Right lobe of liver (tissue), 6 donors: ENCODE results near the gene SCNN1A. TPM values are rescaled to one million over a fixed set of nuclear protein-coding genes. Genes with fewer than 3 reads are reported as not detected.

Experiments used
- ATAC-seq, 4 donors: fragments of 200-7000 bp; cut with Tn5 transposase; one replicate each; pipeline ENCODE4 v1.9.1; 2020; ENCODE audit warnings: mild to moderate bottlenecking in 4 of 4, moderate library complexity in 4 of 4
- DNase-seq, 3 donors: peaks; one replicate each; pipeline ENCODE4 v3.0.0-alpha.2; 2020
- H3K27ac ChIP-seq, 3 donors: fragments of 200-600 bp; one replicate each; pipeline ENCODE4 v1.8.0; 2022
- H3K27me3 ChIP-seq, 2 donors: fragments of 200-600 bp; one replicate each; pipeline ENCODE4 v1.8.0; 2022
- H3K36me3 ChIP-seq, 4 donors: fragments of 200-600 bp; sonication (generic) in 1 of 4; one replicate each; pipeline versions ENCODE4 v1.5.1 to v1.8.0; 2017 to 2022; ENCODE audit warnings: control low read depth in 1 of 4
- H3K4me1 ChIP-seq, 4 donors: fragments of 200-600 bp; sonication (generic) in 1 of 4; one replicate each; pipeline versions ENCODE4 v1.5.1 to v1.8.0; 2017 to 2022; ENCODE audit warnings: control low read depth in 1 of 4
- H3K4me3 ChIP-seq, 3 donors: fragments of 200-600 bp; one replicate each; pipeline ENCODE4 v1.8.0; 2022
- H3K9me3 ChIP-seq, 4 donors: fragments of 200-600 bp; sonication (generic) in 1 of 4; one replicate each; pipeline versions ENCODE4 v1.5.1 to v1.8.0; 2017 to 2022; ENCODE audit warnings: control low read depth in 1 of 4
- CTCF ChIP-seq, 4 donors: fragments of 200-600 bp in 3 of 4; fragments of 450-650 bp in 1 of 4; IDR thresholded peaks; one replicate each; pipeline versions ENCODE4 v1.5.1 to v1.8.0; 2016 to 2022; ENCODE audit warnings: antibody characterized with exemption in 4 of 4, mild to moderate bottlenecking in 2 of 4
- POLR2A ChIP-seq: fragments of 450-650 bp; IDR thresholded peaks from one replicate; pipeline ENCODE4 v1.6.1; 2017; ENCODE audit warnings: antibody characterized with exemption, mild to moderate bottlenecking
- WGBS: methylation state at CpG from one replicate; pipeline ENCODE4 v1.1.6; 2018; ENCODE audit warnings: low coverage, low lambda C conversion rate; ENCODE audit not compliant: insufficient coverage; ENCODE audit errors: missing lambda C conversion rate; 5-methylcytosine and 5-hydroxymethylcytosine counted together
- intact Hi-C, 2 donors: fragments of 100-400 bp; cut with DNase I; formaldehyde crosslinking; loops; one replicate each; pipeline versions ENCODE4 v1.11.2 to v1.14.1; 2022
- total RNA-seq, 6 experiments: library from RNA; depleted of rRNA in 2 of 6; stranded (reverse); fragments of >200 nt in 2 of 6; fragmentation: NEBNext Ultra II Directional in 3 of 6; extraction: Animal tissue kit (Norgen Biotek cat#: 25700) in 3 of 6; gene quantifications; one replicate each; pipeline versions ENCODE4 v1.1.0 to v1.2.4, GENCODE V29; 2016 to 2023
- donor health status: DM: no; HTN: yes; CAD: no.
- donor health status: DM: no; HTN: no; CAD: no.
- donor health status: DM: no; HTN: no; CAD: no.
- donor health status: DM: no; HTN: yes; CAD: no.
- donor health status: DM: no; HTN: yes; CAD: no.

Gene SCNN1A
- total RNA-seq, 6 experiments from 2014 or later, result 2.1 to 9.5 (median 6.0) TPM

GRCh38 chr12:6323995-6324711 lies 51.2 kb downstream of the SCNN1A start:
- Histone ChIP-seq H3K9me3 (no peaks in the 10 kb centered on the region), H3K4me3 (no peak overlapping the region), H3K27ac (peak overlapping the region; percentile 29 to 64 (median 54)), H3K4me1 (peaks cover 3 to 43% (median 20%) of the 10 kb centered on the region in 4 donors), H3K27me3 (no peaks in the 10 kb centered on the region), H3K36me3 (peaks cover 0 to 21% (median 12%) of the 10 kb centered on the region in 4 donors)
- no peak for TF ChIP-seq CTCF (IDR thresholded peaks at IDR 0.05)
- TF ChIP-seq POLR2A, result no peak
- intact Hi-C loops, result loop anchor here in 1 of 2 donors (10.0 kb wide), 1 partner anchor 131 kb away; the partner anchor contains the start of gene TAPBPL
- ATAC-seq (no peak), DNase-seq (no peak)
- WGBS, result 26% methylated on average over 15 of the region's 19 CpGs

GRCh38 chr12:6323340-6323994 lies 51.9 kb downstream of the SCNN1A start:
- intact Hi-C loops, result loop anchor here in 1 of 2 donors (10.0 kb wide), 1 partner anchor 131 kb away; the partner anchor contains the start of gene TAPBPL
- TF ChIP-seq CTCF (IDR thresholded peaks at IDR 0.05) (peak; percentile 48 to 52 (median 51)), POLR2A (no peak)

GRCh38 chr12:6322969-6323339 lies 52.4 kb downstream of the SCNN1A start:
- intact Hi-C loops, result loop anchor here in 1 of 2 donors (10.0 kb wide), 1 partner anchor 132 kb away; the partner anchor contains the start of gene TAPBPL
- Histone ChIP-seq H3K4me1 (peaks cover 3 to 43% (median 20%) of the 10 kb centered on the region in 4 donors), H3K36me3 (peaks cover 0 to 9% (median 3%) of the 10 kb centered on the region in 4 donors), H3K4me3 (no peak overlapping the region), H3K27me3 (no peaks in the 10 kb centered on the region), H3K27ac (peak overlapping the region; percentile 36 to 64 (median 37)), H3K9me3 (no peaks in the 10 kb centered on the region)
- TF ChIP-seq POLR2A, result no peak
- TF ChIP-seq CTCF (IDR thresholded peaks at IDR 0.05), result no peak
- 39% methylated on average over 2 of the region's 2 CpGs for WGBS
- ATAC-seq, result no peak
- DNase-seq, result no peak

More at GRCh38 chr12:6323340-6323994, 51.9 kb downstream of the SCNN1A start:
- peaks cover 3 to 43% (median 20%) of the 10 kb centered on the region in 4 donors for H3K4me1 ChIP-seq
- no peak overlapping the region for H3K4me3 ChIP-seq
- DNase-seq (peak in 1 of 3 donors; percentile 49), ATAC-seq (peak; percentile 58 to 73 (median 64))
- no peaks in the 10 kb centered on the region for H3K27me3 ChIP-seq
- H3K9me3 ChIP-seq, result no peaks in the 10 kb centered on the region
- H3K27ac ChIP-seq, result peak overlapping the region; percentile 29 to 64 (median 54)
- WGBS, result 23% methylated on average over 10 of the region's 14 CpGs
- peaks cover 0 to 15% (median 7%) of the 10 kb centered on the region in 4 donors for H3K36me3 ChIP-seq

GRCh38 chr12:6322352-6322751 lies 53.0 kb downstream of the SCNN1A start:
- DNase-seq, result no peak
- Histone ChIP-seq H3K27ac (peak overlapping the region in 2 of 3 donors; percentile 36 to 64), H3K4me1 (peaks cover 3 to 39% (median 20%) of the 10 kb centered on the region in 4 donors), H3K4me3 (no peak overlapping the region), H3K27me3 (no peaks in the 10 kb centered on the region), H3K36me3 (peaks cover 0 to 3% (median 0%) of the 10 kb centered on the region in 4 donors), H3K9me3 (no peaks in the 10 kb centered on the region)
- intact Hi-C loops, result loop anchor here in 1 of 2 donors (10.0 kb wide), 1 partner anchor 132 kb away; the partner anchor contains the start of gene TAPBPL
- TF ChIP-seq CTCF (IDR thresholded peaks at IDR 0.05), result no peak
- no peak for TF ChIP-seq POLR2A
- WGBS, result 65% methylated on average over 3 of the region's 4 CpGs
- ATAC-seq, result peak in 2 of 4 donors; percentile 12 to 19
